ENCODE results near the gene RBM17.
"Not testable (repeated sequence)": the region's sequence is repeated elsewhere in the genome, so short reads cannot be mapped to it uniquely, and the experiment has no call there.

Gene RBM17

GRCh38 chr10:6127461-6127860 is 38.6 kb downstream of the RBM17 start:
- H3K4me3 ChIP-seq, H3K27ac ChIP-seq: not testable (repeated sequence)

GRCh38 chr10:6128087-6128486 is 39.3 kb downstream of the RBM17 start:
- no peak overlapping the region for H3K27ac ChIP-seq
- no peak overlapping the region for H3K4me3 ChIP-seq

- peak overlapping the region in 4 of 21 experiments; percentile 22 to 32 (median 26) for H3K27ac ChIP-seq
- no peak overlapping the region for H3K4me3 ChIP-seq
Measured at GRCh38 chr10:6128591-6129251, 39.9 kb downstream of the RBM17 start.

- Histone ChIP-seq H3K4me3 (no peak overlapping the region), H3K27ac (no peak overlapping the region)
Measured at GRCh38 chr10:6130848-6131470, 42.1 kb downstream of the RBM17 start.

GRCh38 chr10:6133331-6134098 is 44.7 kb downstream of the RBM17 start:
- no peak overlapping the region for H3K27ac ChIP-seq
- H3K4me3 ChIP-seq, result no peak overlapping the region

GRCh38 chr10:6134099-6134823 is 45.4 kb downstream of the RBM17 start:
- no peak overlapping the region for H3K4me3 ChIP-seq
- H3K27ac ChIP-seq, result no peak overlapping the region

GRCh38 chr10:6135039-6135438 is 46.2 kb downstream of the RBM17 start:
- Histone ChIP-seq H3K27ac (no peak overlapping the region), H3K4me3 (no peak overlapping the region)

- no peak overlapping the region for H3K4me3 ChIP-seq
- H3K27ac ChIP-seq, result peak overlapping the region in 3 of 21 experiments; percentile 22 to 49 (median 24)
Measured at GRCh38 chr10:6135589-6136168, 46.8 kb downstream of the RBM17 start.

GRCh38 chr10:6136215-6137201 is 47.7 kb downstream of the RBM17 start:
- no peak overlapping the region for H3K4me3 ChIP-seq
- H3K27ac ChIP-seq, result peak overlapping the region in 7 of 21 experiments; percentile 22 to 62 (median 27)

GRCh38 chr10:6138456-6138855 is 49.6 kb downstream of the RBM17 start:
- no peak overlapping the region for H3K4me3 ChIP-seq
- H3K27ac ChIP-seq, result no peak overlapping the region

GRCh38 chr10:6139470-6139869 is 50.6 kb downstream of the RBM17 start:
- no peak overlapping the region for H3K27ac ChIP-seq

GRCh38 chr10:6140141-6140841 is 51.5 kb downstream of the RBM17 start:
- H3K27ac ChIP-seq, result peak overlapping the region in 6 of 21 experiments; percentile 24 to 78 (median 64)
- H3K4me3 ChIP-seq, result peak overlapping the region in 3 of 7 experiments; percentile 17 to 23 (median 19)

More at GRCh38 chr10:6139470-6139869, 50.6 kb downstream of the RBM17 start:
- no peak overlapping the region for H3K4me3 ChIP-seq

GRCh38 chr10:6140965-6141295 is 52.1 kb downstream of the RBM17 start:
- peak overlapping the region; percentile 8 to 38 (median 23) for H3K4me3 ChIP-seq
- H3K27ac ChIP-seq, result peak overlapping the region in 13 of 21 experiments; percentile 24 to 78 (median 48)

- Histone ChIP-seq H3K4me3 (peak overlapping the region; percentile 8 to 38 (median 23)), H3K27ac (peak overlapping the region in 18 of 21 experiments; percentile 24 to 78 (median 48))
Measured at GRCh38 chr10:6141296-6142151, 52.7 kb downstream of the RBM17 start.

- H3K4me3 ChIP-seq, result peak overlapping the region in 1 of 7 experiments; percentile 23
- peak overlapping the region in 15 of 21 experiments; percentile 30 to 78 (median 48) for H3K27ac ChIP-seq
Measured at GRCh38 chr10:6142186-6142585, 53.4 kb downstream of the RBM17 start.

- Histone ChIP-seq H3K4me3 (no peak overlapping the region), H3K27ac (peak overlapping the region in 3 of 21 experiments; percentile 48 to 78 (median 50))
Measured at GRCh38 chr10:6142644-6143043, 53.8 kb downstream of the RBM17 start.

- Histone ChIP-seq H3K27ac (no peak overlapping the region), H3K4me3 (no peak overlapping the region)
Measured at GRCh38 chr10:6143181-6143580, 54.3 kb downstream of the RBM17 start.
